Measurements from ENCODE around the gene CLEC4F. TPM values are rescaled to one million over a fixed set of nuclear protein-coding genes. Genes with fewer than 3 reads are reported as not detected.

The CLEC4F gene
- total RNA-seq, 1 experiment from 2014 or later = not detected

DNA sequence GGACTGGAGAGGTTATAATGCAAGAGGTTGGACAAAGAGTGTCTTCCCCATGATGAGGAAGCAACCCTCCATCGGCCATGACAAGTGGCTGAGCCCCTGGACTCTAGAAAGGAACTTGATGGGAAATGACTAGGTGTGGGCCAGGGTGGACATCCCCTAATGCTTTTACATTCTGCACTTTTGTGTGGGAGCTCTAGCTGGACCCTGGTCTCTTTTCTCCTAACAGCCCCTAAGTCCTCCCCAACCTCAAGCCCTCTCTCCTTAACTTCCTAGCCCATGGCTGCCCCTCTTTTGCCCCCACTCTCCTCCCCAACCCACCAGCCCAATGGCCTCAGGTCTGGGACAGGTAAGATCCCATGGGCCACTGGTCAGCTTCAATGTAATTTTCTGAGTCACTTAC lies 12.8 kb upstream of the CLEC4F start:
- Histone ChIP-seq H3K18ac (ENCODE audit: insufficient read length, low read depth, low read length) (no peak overlapping the region), H3K23me2 (ENCODE audit: insufficient read length, low read depth, low read length, poor library complexity, severe bottlenecking) (no peaks in the 10 kb centered on the region), H3K23ac (ENCODE audit: insufficient read length, low read depth, low read length) (no peak overlapping the region), H3K79me1 (ENCODE audit: insufficient read depth, low read depth, low read length, poor library complexity, severe bottlenecking) (no peaks in the 10 kb centered on the region), H4K91ac (ENCODE audit: insufficient read length, low read depth, low read length) (no peak overlapping the region), H2AK5ac (ENCODE audit: insufficient read length, low read length) (no peak overlapping the region), H2BK20ac (ENCODE audit: low read depth, low read length, poor library complexity, severe bottlenecking) (no peak overlapping the region), H4K20me1 (ENCODE audit: control insufficient read depth, insufficient read depth, insufficient read length) (no peaks in the 10 kb centered on the region), H3K56ac (ENCODE audit: insufficient read length, low read depth, low read length) (no peak overlapping the region), H2BK15ac (ENCODE audit: low read depth, low read length) (no peak overlapping the region), H3K27ac (ENCODE audit: insufficient read length, low read depth, low read length) (no peak overlapping the region), H3K9ac (ENCODE audit: extremely low read depth, insufficient read length, low read length) (no peak overlapping the region), H3K4me2 (ENCODE audit: insufficient read depth, insufficient read length, low read length) (no peak overlapping the region), H2BK120ac (ENCODE audit: low read depth, low read length, poor library complexity, severe bottlenecking) (no peak overlapping the region), H2BK12ac (ENCODE audit: insufficient read length, low read depth, low read length) (no peak overlapping the region), H3K4ac (ENCODE audit: low read depth, low read length) (no peak overlapping the region), H3K14ac (ENCODE audit: insufficient read depth, low read length) (no peak overlapping the region), H3K79me2 (ENCODE audit: insufficient read depth, low read length) (no peaks in the 10 kb centered on the region), H3K27me3 (ENCODE audit: insufficient read depth, low read length) (no peaks in the 10 kb centered on the region), H4K8ac (replicated peaks; ENCODE audit: insufficient read length, low read depth, low read length) (no peak overlapping the region), H2BK5ac (ENCODE audit: insufficient read length, low read length) (no peak overlapping the region), H3K9me3 (ENCODE audit: control insufficient read depth, low read depth, low read length) (no peaks in the 10 kb centered on the region), H4K5ac (ENCODE audit: insufficient read length, low read depth, low read length) (no peak overlapping the region), H3T11ph (ENCODE audit: low read length) (no peak overlapping the region), H3K4me1 (ENCODE audit: insufficient read depth, low read length) (peaks cover 2% of the 10 kb centered on the region; the same call in 1 of the 2 replicates), H2AFZ (ENCODE audit: low read length) (no peak overlapping the region)
- TF ChIP-seq CTCF (conservative IDR thresholded peaks at IDR 0.05) = no peak
- no peak overlapping the region for H3K27ac Mint-ChIP-seq
- H3K36me3 Mint-ChIP-seq (ENCODE audit: insufficient read depth in 1 of 3, low read depth in 3 of 3) = no peaks in the 10 kb centered on the region
- H3K4me1 Mint-ChIP-seq = peaks cover 8 to 12% of the 10 kb centered on the region in 2 experiments
- peaks cover 49% of the 10 kb centered on the region for H3K27me3 Mint-ChIP-seq (ENCODE audit: low read depth)
- no peak overlapping the region for H3K4me3 Mint-ChIP-seq
- no CpG with 5 or more reads among the region's 1 CpG for WGBS (ENCODE audit: extremely low coverage, insufficient read length, low lambda C conversion rate)
- DNase-seq = no peak
- H3K9me3 Mint-ChIP-seq = no peaks in the 10 kb centered on the region
